ENCODE results near the gene TWF2. TPM values are rescaled to one million over a fixed set of nuclear protein-coding genes. Genes with fewer than 3 reads are reported as not detected.
A peak's percentile ranks its signal among the peaks of the same experiment; 100 is the strongest.

The TWF2 gene
- total and polyA plus RNA-seq, 2 of the 13 experiments (the other 11 are each of a cell fraction or from before 2014, with no cell fraction given), result 45.5 to 108 TPM

GRCh38 chr3:52250122-52250521, 11.2 kb upstream of the TWF2 start:
- H3K27ac ChIP-seq (ENCODE audit: extremely low read length, insufficient read depth, low read length), result no peak overlapping the region
- H4K20me1 ChIP-seq (ENCODE audit: insufficient read depth, low read length), result no peaks in the 10 kb centered on the region
- no peak overlapping the region for H2AFZ ChIP-seq (ENCODE audit: low read length)
- peaks cover 22% of the 10 kb centered on the region for H3K4me1 ChIP-seq (ENCODE audit: insufficient read depth, low read length)
- FAIRE-seq (no peak), ATAC-seq (no peak), DNase-seq (ENCODE audit: low spot score) (no peak)
- intact Hi-C loops (cut with micrococcal nuclease; ENCODE audit: unreplicated experiment) (no loop called here), in situ Hi-C loops (cut with HindIII; ENCODE audit: extremely low pct_ligation_motif_present, low pct_unique_long_range_greater_than_20kb) (no loop called here)
- H3K9ac ChIP-seq (ENCODE audit: insufficient read depth, low read depth, low read length), result no peak overlapping the region
- peaks cover 5 to 17% of the 10 kb centered on the region in 2 experiments; a peak in 4 of 5 replicates for H3K36me3 ChIP-seq (replicated peaks in 1 of 2; ENCODE audit: control insufficient read depth in 1 of 2, insufficient read depth in 2 of 2, low read length in 2 of 2)
- ChIA-PET POLR2A (interaction anchor here (1.0 to 2.9 kb wide), 3 partner anchors 11 to 40 kb away, joined by 4 to 10 read pairs (median 5); partner anchors contain the start of gene TWF2), CTCF (ENCODE audit: low intra/inter-chr PET ratio, low total read pairs) (no interaction called here)
- H3K4me3 ChIP-seq (replicated peaks in 1 of 3; ENCODE audit: insufficient read depth in 1 of 3, low read depth in 2 of 3, low read length in 3 of 3), result no peak overlapping the region
- H3K4me2 ChIP-seq (ENCODE audit: low read depth, low read length), result no peak overlapping the region
- H3K27me3 ChIP-seq (ENCODE audit: control insufficient read depth in 1 of 2, insufficient read depth in 2 of 2, low read length in 2 of 2), result no peaks in the 10 kb centered on the region
- WGBS (ENCODE audit: low lambda C conversion rate), result 100% methylated on average over 1 of the region's 1 CpG
- TF ChIP-seq EP300 (IDR thresholded peaks at IDR 0.05; ENCODE audit: low read depth in 2 of 2, low read length in 2 of 2), result no peak
- no peak for TF ChIP-seq EP300 (CRISPR knock-in tag; IDR thresholded peaks at IDR 0.05; ENCODE audit: borderline replicate concordance)
- TF ChIP-seq POLR2G (IDR thresholded peaks at IDR 0.05; ENCODE audit: low read depth, low read length), result 0 out of 2 replicates have a peak, but pooled peaks have one; percentile 20
- TF ChIP-seq ZNF850 (CRISPR knock-in tag; conservative IDR thresholded peaks at IDR 0.05), result no peak
- no peak for TF ChIP-seq ZNF383 (CRISPR knock-in tag; IDR thresholded peaks at IDR 0.05; ENCODE audit: borderline replicate concordance)
- H3K9me3 ChIP-seq (ENCODE audit: low read length), result no peaks in the 10 kb centered on the region
- H3K79me2 ChIP-seq (ENCODE audit: insufficient read depth, low read length), result no peaks in the 10 kb centered on the region
- no TSS peak for BruUV-seq (replicated peaks)

GRCh38 chr3:52249683-52250082, 10.7 kb upstream of the TWF2 start:
- peaks cover 5 to 16% of the 10 kb centered on the region in 2 experiments; a peak in 4 of 5 replicates for H3K36me3 ChIP-seq (replicated peaks in 1 of 2; ENCODE audit: control insufficient read depth in 1 of 2, insufficient read depth in 2 of 2, low read length in 2 of 2)
- in situ Hi-C loops (cut with HindIII; ENCODE audit: extremely low pct_ligation_motif_present, low pct_unique_long_range_greater_than_20kb), result no loop called here
- no peak for FAIRE-seq

More at GRCh38 chr3:52249683-52250082, 10.7 kb upstream of the TWF2 start:
- no peak for DNase-seq (ENCODE audit: low spot score)
- ChIA-PET CTCF (ENCODE audit: low intra/inter-chr PET ratio, low total read pairs) (no interaction called here), POLR2A (interaction anchor here (1.0 to 2.9 kb wide), 5 partner anchors 9 to 40 kb away, joined by 4 to 13 read pairs (median 7); partner anchors contain the start of genes TWF2 and WDR82)
- intact Hi-C loops (cut with micrococcal nuclease; ENCODE audit: unreplicated experiment), result no loop called here
- H3K9me3 ChIP-seq (ENCODE audit: low read length), result no peaks in the 10 kb centered on the region
- H3K27ac ChIP-seq (ENCODE audit: extremely low read length, insufficient read depth, low read length), result no peak overlapping the region
- TF ChIP-seq, protein P1, sequence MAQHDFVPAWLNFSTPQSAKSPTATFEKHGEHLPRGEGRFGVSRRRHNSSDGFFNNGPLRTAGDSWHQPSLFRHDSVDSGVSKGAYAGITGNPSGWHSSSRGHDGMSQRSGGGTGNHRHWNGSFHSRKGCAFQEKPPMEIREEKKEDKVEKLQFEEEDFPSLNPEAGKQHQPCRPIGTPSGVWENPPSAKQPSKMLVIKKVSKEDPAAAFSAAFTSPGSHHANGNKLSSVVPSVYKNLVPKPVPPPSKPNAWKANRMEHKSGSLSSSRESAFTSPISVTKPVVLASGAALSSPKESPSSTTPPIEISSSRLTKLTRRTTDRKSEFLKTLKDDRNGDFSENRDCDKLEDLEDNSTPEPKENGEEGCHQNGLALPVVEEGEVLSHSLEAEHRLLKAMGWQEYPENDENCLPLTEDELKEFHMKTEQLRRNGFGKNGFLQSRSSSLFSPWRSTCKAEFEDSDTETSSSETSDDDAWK (CRISPR knock-in tag; IDR thresholded peaks at IDR 0.05), result no peak
- TF ChIP-seq RBM22 (optimal IDR thresholded peaks at IDR 0.05; ENCODE audit: low read length), result peak; percentile 11
- no peaks in the 10 kb centered on the region for H3K27me3 ChIP-seq (ENCODE audit: control insufficient read depth in 1 of 2, insufficient read depth in 2 of 2, low read length in 2 of 2)
- H4K20me1 ChIP-seq (ENCODE audit: insufficient read depth, low read length), result no peaks in the 10 kb centered on the region
- peaks cover 26% of the 10 kb centered on the region for H3K4me1 ChIP-seq (ENCODE audit: insufficient read depth, low read length)
- 94% methylated on average over 6 of the region's 6 CpGs for WGBS (ENCODE audit: low lambda C conversion rate)
- H3K79me2 ChIP-seq (ENCODE audit: insufficient read depth, low read length), result no peaks in the 10 kb centered on the region
- H3K9ac ChIP-seq (ENCODE audit: insufficient read depth, low read depth, low read length), result no peak overlapping the region
- no peak for ATAC-seq
- H3K4me3 ChIP-seq (replicated peaks in 1 of 3; ENCODE audit: insufficient read depth in 1 of 3, low read depth in 2 of 3, low read length in 3 of 3), result no peak overlapping the region
- no peak overlapping the region for H3K4me2 ChIP-seq (ENCODE audit: low read depth, low read length)
- no TSS peak for BruUV-seq (replicated peaks)
- no peak overlapping the region for H2AFZ ChIP-seq (ENCODE audit: low read length)
